Sigmoid colon (tissue), 7 donors: ENCODE measurements around the gene PFDN1. TPM values are rescaled to one million over a fixed set of nuclear protein-coding genes. Genes with fewer than 3 reads are reported as not detected.

ENCODE experiments used
- DNase-seq: peaks from one replicate; pipeline ENCODE4 v3.0.0-alpha.2; 2019
- H3K27ac ChIP-seq, 4 donors: fragments of 200-600 bp; sonication (generic); one replicate each; pipeline ENCODE4 v1.5.1; 2016 to 2019; ENCODE audit warnings: mild to moderate bottlenecking in 1 of 4
- H3K27me3 ChIP-seq, 3 donors: fragments of 200-600 bp; sonication (generic); one replicate each; pipeline ENCODE4 v1.5.1; 2019; ENCODE audit warnings: mild to moderate bottlenecking in 1 of 3
- H3K36me3 ChIP-seq, 4 donors: fragments of 200-600 bp; sonication (generic); one replicate each; pipeline ENCODE4 v1.5.1; 2016 to 2019
- H3K4me1 ChIP-seq, 4 donors: fragments of 200-600 bp; sonication (generic); one replicate each; pipeline ENCODE4 v1.5.1; 2017 to 2019
- H3K4me3 ChIP-seq, 4 donors: fragments of 200-600 bp; sonication (generic); one replicate each; pipeline ENCODE4 v1.5.1; 2017 to 2019; ENCODE audit warnings: mild to moderate bottlenecking in 2 of 4, moderate library complexity in 1 of 4
- H3K9me3 ChIP-seq, 4 donors: fragments of 200-600 bp in 3 of 4; sonication (generic) in 3 of 4; one replicate each; pipeline versions ENCODE4 v1.5.1 to v1.6.1; 2013 to 2019
- EP300 ChIP-seq, 4 donors: sonication (generic); formaldehyde crosslinking; IDR thresholded peaks; one replicate each; pipeline ENCODE4 v1.6.1; 2017; ENCODE audit warnings: antibody characterized with exemption in 4 of 4
- POLR2A ChIP-seq, 2 donors: fragments of 450-650 bp; IDR thresholded peaks; one replicate each; pipeline ENCODE4 v1.6.1; 2016; ENCODE audit warnings: antibody characterized with exemption in 2 of 2, mild to moderate bottlenecking in 2 of 2, moderate library complexity in 2 of 2
- POLR2AphosphoS5 ChIP-seq, 4 donors: sonication (generic); formaldehyde crosslinking; IDR thresholded peaks; one replicate each; pipeline ENCODE4 v1.6.1; 2017; ENCODE audit warnings: antibody characterized with exemption in 4 of 4
- WGBS, 2 donors: extraction: QIAGEN DNeasy Blood & Tissue Kit; methylation state at CpG; one replicate each; pipeline ENCODE4 v1.1.7; 2013; 5-methylcytosine and 5-hydroxymethylcytosine counted together
- intact Hi-C: fragments of 100-400 bp; cut with DNase I; formaldehyde crosslinking; loops from one replicate; pipeline ENCODE4 v1.15.1; 2023
- polyA plus RNA-seq, 3 donors: library from polyadenylated mRNA; stranded (reverse); fragments of 200-250 nt; gene quantifications; one replicate each; pipeline ENCODE4 v1.2.3, GENCODE V29; 2013
- total RNA-seq, 4 donors: library from RNA; depleted of rRNA; stranded (reverse); fragments of >200 nt; gene quantifications; one replicate each; pipeline ENCODE4 v1.1.0, GENCODE V29; 2016
- TF ChIP-seq, protein P1 (sequence below), 4 experiments: fragments of 450-650 bp in 3 of 4; fragments of 200-600 bp in 1 of 4; IDR thresholded peaks; one replicate each; pipeline ENCODE4 v1.5.1; 2016 to 2019; ENCODE audit warnings: antibody characterized with exemption in 4 of 4, mild to moderate bottlenecking in 3 of 4, moderate library complexity in 2 of 4
- donor health status: healthy with polysubstance abuse.
- donor health status: Bipolar disorder and iron deficiency.
- donor health status: healthy.

Gene PFDN1
- total and polyA plus RNA-seq, 7 donors, result 61.8 to 159 (median 88.2) TPM

DNA sequence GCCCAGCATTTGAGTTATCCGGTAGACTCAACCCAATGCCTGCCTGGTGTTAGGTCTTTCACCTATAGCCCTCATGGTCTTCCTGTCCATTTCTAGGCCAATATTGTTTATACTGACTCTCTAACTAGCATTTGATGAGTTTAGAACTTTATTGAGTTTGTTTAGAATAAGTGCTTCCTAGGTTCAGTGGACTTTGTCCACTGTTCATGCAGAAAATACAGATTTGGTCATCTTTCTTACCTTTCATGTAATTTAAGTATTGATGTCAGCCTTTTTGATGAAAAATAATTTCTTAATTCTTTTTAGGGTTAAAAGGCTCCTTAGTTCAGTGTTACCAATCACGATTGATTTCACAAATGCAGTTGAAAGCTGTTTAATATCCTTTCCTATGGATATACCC, 105.9 kb downstream of the PFDN1 start:
- whole genome bisulfite sequencing, 2 donors, result 51 to 84% methylated on average over 2 of the region's 2 CpGs
- no peak overlapping the region for H3K4me3 ChIP-seq
- no peak overlapping the region for H3K27ac ChIP-seq
- intact Hi-C loops, result no loop called here
- TF ChIP-seq, protein P1, sequence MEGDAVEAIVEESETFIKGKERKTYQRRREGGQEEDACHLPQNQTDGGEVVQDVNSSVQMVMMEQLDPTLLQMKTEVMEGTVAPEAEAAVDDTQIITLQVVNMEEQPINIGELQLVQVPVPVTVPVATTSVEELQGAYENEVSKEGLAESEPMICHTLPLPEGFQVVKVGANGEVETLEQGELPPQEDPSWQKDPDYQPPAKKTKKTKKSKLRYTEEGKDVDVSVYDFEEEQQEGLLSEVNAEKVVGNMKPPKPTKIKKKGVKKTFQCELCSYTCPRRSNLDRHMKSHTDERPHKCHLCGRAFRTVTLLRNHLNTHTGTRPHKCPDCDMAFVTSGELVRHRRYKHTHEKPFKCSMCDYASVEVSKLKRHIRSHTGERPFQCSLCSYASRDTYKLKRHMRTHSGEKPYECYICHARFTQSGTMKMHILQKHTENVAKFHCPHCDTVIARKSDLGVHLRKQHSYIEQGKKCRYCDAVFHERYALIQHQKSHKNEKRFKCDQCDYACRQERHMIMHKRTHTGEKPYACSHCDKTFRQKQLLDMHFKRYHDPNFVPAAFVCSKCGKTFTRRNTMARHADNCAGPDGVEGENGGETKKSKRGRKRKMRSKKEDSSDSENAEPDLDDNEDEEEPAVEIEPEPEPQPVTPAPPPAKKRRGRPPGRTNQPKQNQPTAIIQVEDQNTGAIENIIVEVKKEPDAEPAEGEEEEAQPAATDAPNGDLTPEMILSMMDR (IDR thresholded peaks at IDR 0.05), result no peak
- TF ChIP-seq EP300 (IDR thresholded peaks at IDR 0.05), result no peak
- TF ChIP-seq POLR2A (IDR thresholded peaks at IDR 0.05), result no peak
- no peak for TF ChIP-seq POLR2AphosphoS5 (IDR thresholded peaks at IDR 0.05)
- peaks cover 0 to 9% (median 2%) of the 10 kb centered on the region in 4 donors for H3K36me3 ChIP-seq
- H3K4me1 ChIP-seq, result peaks cover 0 to 1% (median under 1%) of the 10 kb centered on the region in 4 donors
- no peaks in the 10 kb centered on the region for H3K27me3 ChIP-seq
- no peak for DNase-seq
- H3K9me3 ChIP-seq, result no peaks in the 10 kb centered on the region

DNA sequence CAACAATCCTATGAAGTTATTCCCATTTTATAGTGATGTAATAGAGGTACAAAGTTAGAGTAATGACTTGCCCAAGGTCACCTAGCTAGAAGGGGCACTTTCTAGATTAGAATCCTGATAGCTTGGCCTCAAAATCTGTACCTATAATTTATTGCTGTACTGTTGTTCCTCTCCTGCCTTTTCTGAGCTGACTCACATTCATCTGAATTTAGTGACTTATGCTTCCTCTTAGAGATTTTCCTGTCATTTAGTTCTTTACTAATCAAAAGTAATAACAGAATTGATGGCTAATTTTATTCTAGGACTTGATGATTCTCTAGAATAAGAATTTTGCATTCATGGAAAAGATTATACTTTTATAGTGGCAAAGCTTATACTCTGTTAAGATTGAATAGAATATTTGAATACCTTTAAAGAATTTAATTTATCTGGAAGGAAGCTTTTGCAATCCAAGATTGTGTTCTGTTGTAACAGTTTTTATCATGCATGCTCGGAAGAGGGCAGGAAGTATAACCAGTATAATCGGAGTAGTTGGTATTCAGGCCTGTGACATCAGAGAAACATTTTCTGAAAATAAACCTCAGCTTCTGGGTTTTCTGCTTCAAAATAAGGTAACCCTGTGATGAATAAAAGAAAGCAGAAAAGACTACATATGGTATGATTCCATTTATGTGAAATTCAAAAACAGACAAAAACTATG, 106.6 kb downstream of the PFDN1 start:
- WGBS, 2 donors, result 71 to 84% methylated on average over 2 of the region's 2 CpGs
- Histone ChIP-seq H3K36me3 (peaks cover 0 to 9% (median 2%) of the 10 kb centered on the region in 4 donors), H3K4me3 (no peak overlapping the region), H3K4me1 (peaks cover 0 to 5% (median 2%) of the 10 kb centered on the region in 4 donors), H3K27me3 (no peaks in the 10 kb centered on the region), H3K27ac (no peak overlapping the region), H3K9me3 (no peaks in the 10 kb centered on the region)
- DNase-seq, result no peak
- no peak for TF ChIP-seq POLR2AphosphoS5 (IDR thresholded peaks at IDR 0.05)
- TF ChIP-seq, protein P1 (IDR thresholded peaks at IDR 0.05), result no peak
- TF ChIP-seq POLR2A (IDR thresholded peaks at IDR 0.05), result no peak
- no peak for TF ChIP-seq EP300 (IDR thresholded peaks at IDR 0.05)
- intact Hi-C loops, result no loop called here

Other genes with a start within 250 kb of the PFDN1 start
- 10 to 100 TPM; 36.4 to 59.8 (median 40.3) TPM for gene PURA, start 189.0 kb downstream of the PFDN1 start, total RNA-seq
- 1 to 10 TPM; 3.6 to 4.8 (median 4.2) TPM for gene PURA, start 189.0 kb downstream of the PFDN1 start, polyA plus RNA-seq
- gene IGIP, start 177.2 kb downstream of the PFDN1 start, total RNA-seq, result 10 to 100 TPM; 24.7 to 35.2 (median 30.0) TPM
- 1 to 10 TPM; 3.5 to 6.0 (median 3.9) TPM for gene IGIP, start 177.2 kb downstream of the PFDN1 start, polyA plus RNA-seq
- gene CYSTM1, start 127.9 kb downstream of the PFDN1 start, total RNA-seq, result 10 to 100 TPM; 23.8 to 51.7 (median 36.2) TPM
- gene CYSTM1, start 127.9 kb downstream of the PFDN1 start, polyA plus RNA-seq, result 100 to 1,000 TPM; 207 to 597 (median 398) TPM
- 10 to 100 TPM in 2 of 4 donors, 1 to 10 TPM in 2; 4.7 to 17.6 (median 10.4) TPM for gene HBEGF, start 43.5 kb upstream of the PFDN1 start, total RNA-seq
- gene HBEGF, start 43.5 kb upstream of the PFDN1 start, polyA plus RNA-seq, result 10 to 100 TPM in 2 of 3 donors, 1 to 10 TPM in 1; 5.4 to 15.0 (median 11.6) TPM
- not detected for gene SLC4A9, start 57.1 kb upstream of the PFDN1 start, total RNA-seq
- under 1 TPM in 1 of 3 donors, not detected in 2; 0.25 TPM for gene SLC4A9, start 57.1 kb upstream of the PFDN1 start, polyA plus RNA-seq
- 100 to 1,000 TPM in 3 of 4 donors, 10 to 100 TPM in 1; 93.5 to 109 (median 106) TPM for gene ANKHD1, start 98.7 kb upstream of the PFDN1 start, total RNA-seq
- gene ANKHD1, start 98.7 kb upstream of the PFDN1 start, polyA plus RNA-seq, result 10 to 100 TPM; 25.8 to 65.3 (median 26.6) TPM
- gene EIF4EBP3, start 244.6 kb upstream of the PFDN1 start, total RNA-seq, result 10 to 100 TPM in 2 of 4 donors, 1 to 10 TPM in 2; 6.5 to 21.0 (median 12.1) TPM
- 10 to 100 TPM; 37.2 to 60.7 (median 53.9) TPM for gene EIF4EBP3, start 244.6 kb upstream of the PFDN1 start, polyA plus RNA-seq